GM18951 (cell line): ENCODE results near the gene F5.

Experiments
- POLR2A ChIP-seq: IDR thresholded peaks from 4 replicates; pipeline ENCODE4 v1.6.1; 2011; ENCODE audit warnings: mild to moderate bottlenecking; ENCODE audit not compliant: insufficient read length, insufficient read depth; ENCODE audit errors: extremely low read depth
- in situ Hi-C: fragments of 300-500 bp; cut with MboI; formaldehyde crosslinking; loops from one replicate; pipeline ENCODE4 v1.12.0; 2022; ENCODE audit warnings: low sequenced_read_pairs, mixed read lengths, inconsistent platforms; ENCODE audit not compliant: unreplicated experiment

Gene F5

GRCh38 chr1:169577981-169578738 is 8.1 kb downstream of the F5 start:
- TF ChIP-seq POLR2A = no peak
- in situ Hi-C loops = no loop called here

GRCh38 chr1:169576935-169577331 is 9.3 kb downstream of the F5 start:
- in situ Hi-C loops = no loop called here
- no peak for TF ChIP-seq POLR2A

- no peak for TF ChIP-seq POLR2A
- in situ Hi-C loops = no loop called here
Measured at GRCh38 chr1:169576241-169576934, 9.9 kb downstream of the F5 start.

- TF ChIP-seq POLR2A = no peak
- in situ Hi-C loops = no loop called here
Measured at GRCh38 chr1:169574336-169574735, 11.9 kb downstream of the F5 start.

GRCh38 chr1:169572187-169572586 is 14.1 kb downstream of the F5 start:
- in situ Hi-C loops = no loop called here
- TF ChIP-seq POLR2A = no peak

- TF ChIP-seq POLR2A = no peak
- in situ Hi-C loops = no loop called here
Measured at GRCh38 chr1:169571450-169571849, 14.8 kb downstream of the F5 start.

GRCh38 chr1:169570172-169570574 is 16.1 kb downstream of the F5 start:
- in situ Hi-C loops = no loop called here
- no peak for TF ChIP-seq POLR2A

- in situ Hi-C loops = no loop called here
- no peak for TF ChIP-seq POLR2A
Measured at GRCh38 chr1:169568497-169568896, 17.8 kb downstream of the F5 start.

GRCh38 chr1:169565335-169566271 is 20.7 kb downstream of the F5 start:
- in situ Hi-C loops = no loop called here
- no peak for TF ChIP-seq POLR2A

GRCh38 chr1:169563650-169564049 is 22.6 kb downstream of the F5 start:
- in situ Hi-C loops = no loop called here
- no peak for TF ChIP-seq POLR2A

- in situ Hi-C loops = no loop called here
- TF ChIP-seq POLR2A = no peak
Measured at GRCh38 chr1:169563019-169563615, 23.2 kb downstream of the F5 start.

- no peak for TF ChIP-seq POLR2A
- in situ Hi-C loops = no loop called here
Measured at GRCh38 chr1:169561692-169562091, 24.6 kb downstream of the F5 start.

- in situ Hi-C loops = no loop called here
- TF ChIP-seq POLR2A = no peak
Measured at GRCh38 chr1:169557131-169557530, 29.1 kb downstream of the F5 start.
